Left forelimb (tissue), 1 donor: ENCODE measurements around the gene ARHGEF11.

Source experiments
- DNase-seq: peaks from one replicate; pipeline ENCODE4 v3.0.0-alpha.2; 2018; ENCODE audit warnings: low spot score

Gene ARHGEF11

GRCh38 chr1:157000686-157001085 lies 44.9 kb downstream of the ARHGEF11 start:
- DNase-seq = no peak

- DNase-seq = no peak
These were observed 45.8 kb downstream of the ARHGEF11 start for GRCh38 chr1:156999596-157000320.

DNA sequence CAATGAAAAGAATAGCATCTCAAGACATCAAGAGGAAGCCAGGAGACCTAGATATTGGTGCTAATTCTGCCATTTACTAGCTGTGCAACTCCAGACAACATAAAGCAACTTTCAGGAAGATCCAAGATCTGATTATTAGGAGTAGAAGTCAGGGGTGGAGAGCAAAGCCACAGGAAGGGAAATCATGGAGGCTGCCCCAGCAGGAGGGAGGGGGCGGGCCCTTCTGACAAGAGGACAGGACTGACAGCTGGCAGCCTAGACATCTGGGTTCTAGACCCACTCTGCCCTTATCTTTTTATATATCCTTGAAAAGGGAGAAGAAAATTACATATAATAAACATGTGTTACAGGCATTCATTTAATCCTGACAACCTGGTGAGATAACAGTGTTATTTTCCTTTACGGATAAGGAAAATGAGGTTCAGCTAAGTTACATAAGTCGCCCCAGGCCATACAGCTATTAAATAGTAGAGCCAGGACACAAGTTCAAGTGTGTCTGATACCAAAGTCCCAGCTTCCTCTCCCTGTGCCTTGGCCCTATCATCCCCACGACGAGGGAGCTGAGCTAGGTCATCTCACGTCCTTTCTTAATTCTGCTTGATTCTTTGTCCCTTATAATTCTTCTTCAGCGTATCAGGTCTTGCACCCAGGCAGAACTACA lies 46.6 kb downstream of the ARHGEF11 start:
- no peak for DNase-seq

GRCh38 chr1:156998301-156998700 lies 47.2 kb downstream of the ARHGEF11 start:
- DNase-seq = no peak

GRCh38 chr1:156995412-156995811 lies 50.1 kb downstream of the ARHGEF11 start:
- no peak for DNase-seq

GRCh38 chr1:156994277-156994676 lies 51.3 kb downstream of the ARHGEF11 start:
- DNase-seq = no peak

DNA sequence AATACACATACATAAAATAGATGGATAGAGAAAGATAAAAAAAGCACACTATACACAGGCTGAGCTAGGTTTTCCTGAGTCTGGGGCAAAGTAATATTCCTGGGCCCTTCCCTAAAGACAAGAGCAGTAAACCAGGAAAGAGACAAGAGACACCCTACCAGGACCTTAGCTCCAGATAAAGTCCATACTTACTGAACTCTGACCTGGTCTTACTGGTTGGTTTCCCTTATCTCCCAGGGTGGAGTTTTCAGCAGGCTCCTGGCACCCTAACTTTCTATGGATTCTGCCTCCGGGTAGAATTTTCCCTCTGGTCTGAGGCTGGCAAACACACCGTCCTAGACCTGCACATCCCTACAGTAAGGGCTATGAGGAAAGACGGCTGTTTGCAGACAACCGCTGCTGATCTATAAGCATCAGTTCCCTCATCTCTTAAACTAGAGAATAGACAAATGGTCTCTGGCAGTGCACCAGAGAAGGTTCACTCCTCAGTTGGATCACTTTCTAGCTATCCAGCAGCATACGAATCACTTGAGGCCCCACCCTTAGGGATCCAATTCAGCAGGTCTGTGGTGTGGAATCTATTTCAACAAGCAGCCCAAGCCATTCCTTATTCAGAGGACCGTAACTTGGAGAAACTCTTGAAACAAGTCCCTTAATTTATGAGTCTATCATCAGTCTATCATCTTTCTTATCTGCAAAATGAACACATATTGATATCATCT lies 52.0 kb downstream of the ARHGEF11 start:
- no peak for DNase-seq

GRCh38 chr1:156992215-156992614 lies 53.3 kb downstream of the ARHGEF11 start:
- DNase-seq = no peak

GRCh38 chr1:156987715-156988114 lies 57.8 kb downstream of the ARHGEF11 start:
- no peak for DNase-seq

DNA sequence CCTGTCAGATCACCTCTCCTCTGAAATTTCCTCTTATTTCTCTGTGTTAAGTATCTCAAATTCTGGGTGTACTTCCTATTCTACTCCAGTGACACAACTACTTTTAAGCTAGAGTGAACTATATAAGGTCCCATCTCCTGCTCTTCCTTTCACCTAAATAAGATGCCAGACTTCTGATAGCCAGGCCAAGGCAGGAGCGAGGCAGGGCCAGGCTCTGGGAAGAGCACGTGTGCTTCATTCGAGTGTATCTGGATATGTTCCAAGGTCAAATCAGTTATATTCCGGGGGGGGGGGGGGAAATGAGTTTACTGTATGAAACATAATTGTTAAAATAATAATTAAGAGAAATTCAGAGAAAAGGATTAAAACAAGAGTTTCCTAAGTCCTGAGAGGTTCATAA lies 65.0 kb downstream of the ARHGEF11 start:
- no peak for DNase-seq

DNA sequence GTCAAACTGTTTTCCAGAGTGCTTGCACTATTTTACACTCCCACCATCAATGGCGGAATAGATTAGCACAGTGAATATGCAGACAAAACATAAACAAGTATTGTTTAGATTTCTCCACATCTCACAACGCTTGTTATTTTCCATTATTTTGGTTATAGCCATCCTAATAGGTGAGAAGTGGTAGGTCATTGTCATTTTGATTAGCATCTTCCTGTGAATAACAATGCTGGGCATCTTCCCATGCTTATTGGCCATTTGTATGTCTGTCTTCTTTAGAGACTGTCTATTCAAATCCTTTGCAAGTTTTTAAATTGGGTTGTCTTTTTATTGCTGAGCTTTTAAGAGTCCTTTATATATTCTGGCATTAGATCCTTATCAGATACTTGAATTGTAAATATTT lies 70.5 kb downstream of the ARHGEF11 start:
- no peak for DNase-seq

DNA sequence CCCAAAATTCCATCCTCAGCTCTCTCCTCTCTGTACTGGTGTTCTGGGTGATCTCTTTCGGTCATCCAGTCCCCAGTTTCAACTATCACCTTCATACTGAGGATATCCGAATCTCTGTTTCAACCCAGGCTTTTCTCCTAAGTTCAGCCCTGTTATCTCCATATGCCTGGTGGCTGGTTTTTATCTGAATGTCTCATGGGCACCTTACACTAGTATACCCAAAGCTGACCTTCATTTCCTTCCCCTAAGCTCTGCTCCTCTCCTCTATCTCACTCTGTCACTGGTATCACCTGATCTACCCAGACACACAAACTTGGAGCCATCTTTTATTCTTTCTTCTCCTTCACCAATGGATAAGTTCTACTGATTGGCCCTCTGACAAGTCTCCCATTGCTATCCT lies 72.1 kb downstream of the ARHGEF11 start:
- no peak for DNase-seq

DNA sequence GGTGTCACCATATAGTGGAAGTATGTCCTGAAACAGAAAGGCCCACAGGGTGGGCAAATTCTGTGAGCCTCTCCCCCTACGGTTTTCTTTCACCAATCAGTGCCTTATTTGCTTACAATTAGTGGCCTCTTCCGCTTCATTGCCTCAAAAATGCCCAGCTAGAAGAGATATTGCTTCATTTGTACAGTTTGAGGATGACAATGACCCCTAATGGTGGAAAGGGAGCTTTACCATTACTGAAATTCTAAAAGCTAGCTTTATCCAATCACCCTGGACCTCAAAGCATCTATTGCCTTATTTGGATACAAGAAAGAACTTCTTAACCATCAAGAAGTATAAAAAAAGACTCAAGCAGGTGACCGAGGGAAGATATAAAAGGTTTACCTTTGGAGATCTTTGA lies 75.5 kb downstream of the ARHGEF11 start:
- DNase-seq = no peak

GRCh38 chr1:156969496-156969895 lies 76.0 kb downstream of the ARHGEF11 start:
- no peak for DNase-seq

DNA sequence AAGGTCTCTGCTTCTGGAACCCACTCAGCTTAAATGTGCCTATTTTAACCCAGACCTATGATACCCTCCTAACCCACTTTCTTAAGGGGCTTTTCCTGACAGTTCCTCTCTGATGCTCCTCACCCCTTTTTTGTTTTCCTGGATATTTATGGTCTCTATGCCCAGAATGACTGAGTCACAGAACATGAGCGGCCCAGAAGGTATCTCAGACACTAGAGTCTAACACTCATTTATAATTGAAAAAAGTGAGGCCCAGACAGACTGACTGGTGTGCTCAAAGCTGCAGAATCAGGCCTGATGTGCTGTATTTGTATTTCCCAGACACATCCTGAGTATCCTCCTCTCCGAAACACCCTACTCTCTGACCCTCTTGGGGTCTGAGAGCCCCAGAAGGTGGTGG lies 81.1 kb downstream of the ARHGEF11 start:
- DNase-seq = no peak

DNA sequence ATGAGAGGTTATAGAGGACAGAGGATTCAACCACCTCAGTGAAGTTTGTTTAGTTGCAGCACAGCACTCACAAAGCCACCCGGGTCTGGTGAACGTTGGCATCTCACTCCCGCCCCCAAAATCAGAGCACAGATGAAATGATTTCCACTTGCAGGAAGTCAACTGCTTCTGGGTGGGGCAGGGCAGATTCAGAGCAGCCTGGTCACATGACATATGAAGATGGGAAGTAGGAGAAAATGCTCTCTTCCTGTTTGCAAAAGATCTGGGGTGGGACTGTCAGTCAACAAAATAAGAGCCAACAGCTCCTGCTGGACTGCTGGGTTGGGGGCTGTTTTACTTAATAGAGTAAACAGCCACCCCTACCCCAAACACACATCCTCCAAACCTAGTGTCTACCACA lies 81.9 kb downstream of the ARHGEF11 start:
- DNase-seq = peak; percentile 54

DNA sequence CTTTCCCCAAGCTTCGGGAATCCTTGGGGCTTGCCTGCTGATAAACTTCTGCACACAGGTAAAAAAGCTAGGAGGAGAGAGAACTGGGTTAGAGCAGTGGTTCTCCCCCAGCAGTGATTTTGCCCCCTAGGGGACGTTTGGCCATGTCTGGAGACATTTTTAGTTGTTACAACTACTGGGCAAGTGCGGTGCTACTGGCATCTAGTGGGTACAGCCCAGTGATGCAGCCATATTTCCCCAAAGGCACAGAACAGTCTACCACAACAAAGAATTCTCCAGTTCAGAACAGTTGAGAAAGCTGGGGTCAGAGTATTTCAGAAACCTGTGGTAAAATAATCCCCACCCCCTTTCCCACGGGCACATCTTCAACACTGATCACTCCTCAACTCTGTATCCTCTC lies 83.8 kb downstream of the ARHGEF11 start:
- DNase-seq = no peak

GRCh38 chr1:156959925-156960324 lies 85.6 kb downstream of the ARHGEF11 start:
- no peak for DNase-seq

GRCh38 chr1:156959414-156959813 lies 86.1 kb downstream of the ARHGEF11 start:
- no peak for DNase-seq

GRCh38 chr1:156958247-156958714 lies 87.3 kb downstream of the ARHGEF11 start:
- no peak for DNase-seq

DNA sequence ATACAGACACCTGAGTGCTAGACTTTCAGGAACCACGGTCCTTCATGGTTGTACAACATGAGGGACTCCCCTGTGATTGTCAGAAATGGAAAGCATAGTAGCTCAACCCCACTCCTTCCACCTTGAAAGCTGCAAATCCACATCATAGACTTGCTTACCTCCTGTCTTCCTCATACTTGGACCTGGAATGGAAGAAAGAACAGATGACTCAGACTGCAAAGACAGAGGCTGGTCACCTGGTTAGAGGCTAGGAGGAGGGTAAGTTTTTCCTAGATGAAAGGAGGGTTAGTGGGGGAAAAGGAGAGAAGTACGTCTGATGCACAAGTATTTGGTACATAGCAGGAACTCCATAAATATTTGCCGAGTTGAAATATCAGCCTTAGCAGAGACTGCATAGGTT lies 87.9 kb downstream of the ARHGEF11 start:
- no peak for DNase-seq

DNA sequence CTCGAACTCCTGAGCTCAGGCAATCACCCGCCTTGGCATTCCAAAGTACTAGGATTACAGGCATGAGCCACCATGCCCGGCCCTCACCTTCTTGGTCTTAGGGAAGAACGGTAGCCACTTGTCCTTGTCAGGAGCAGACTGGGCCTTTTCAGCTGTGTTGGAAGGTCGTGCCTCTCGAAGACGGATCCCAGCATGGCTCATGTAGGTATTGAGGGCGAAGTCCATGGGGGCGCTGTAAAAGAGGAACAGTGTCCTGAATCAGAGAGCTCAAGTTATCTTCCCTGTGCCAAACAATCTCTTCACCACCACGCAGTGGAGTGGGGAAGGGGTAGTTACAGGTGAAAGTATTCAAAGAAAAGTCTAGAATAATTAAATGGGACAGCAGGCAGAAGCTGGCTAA lies 89.2 kb downstream of the ARHGEF11 start:
- no peak for DNase-seq

DNA sequence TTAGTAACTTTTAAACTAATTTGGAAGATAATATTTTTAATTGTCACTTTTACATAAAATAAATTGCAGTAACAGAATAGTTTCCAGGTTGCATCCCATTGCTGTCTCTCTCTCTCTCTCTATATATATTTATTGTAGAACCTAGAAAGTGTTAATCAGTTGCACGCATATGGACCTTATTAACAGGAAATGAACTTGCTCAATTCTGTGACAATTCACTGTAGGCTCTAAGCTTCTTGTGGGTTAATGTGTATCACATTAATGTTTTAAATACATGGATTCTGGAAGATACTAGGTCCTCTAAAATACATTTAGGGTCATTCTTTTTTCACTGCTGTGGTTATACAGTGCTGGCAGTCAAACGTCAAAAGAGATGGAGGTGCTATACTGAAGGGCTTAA lies 92.0 kb downstream of the ARHGEF11 start:
- no peak for DNase-seq
